ENCODE results near the gene FIP1L1. TPM values are rescaled to one million over a fixed set of nuclear protein-coding genes. Genes with fewer than 3 reads are reported as not detected.
"Not testable (repeated sequence)": the region's sequence is repeated elsewhere in the genome, so short reads cannot be mapped to it uniquely, and the experiment has no call there.

FIP1L1 gene
- total RNA-seq, 1 donor from 2014 or later = 27.1 TPM

DNA sequence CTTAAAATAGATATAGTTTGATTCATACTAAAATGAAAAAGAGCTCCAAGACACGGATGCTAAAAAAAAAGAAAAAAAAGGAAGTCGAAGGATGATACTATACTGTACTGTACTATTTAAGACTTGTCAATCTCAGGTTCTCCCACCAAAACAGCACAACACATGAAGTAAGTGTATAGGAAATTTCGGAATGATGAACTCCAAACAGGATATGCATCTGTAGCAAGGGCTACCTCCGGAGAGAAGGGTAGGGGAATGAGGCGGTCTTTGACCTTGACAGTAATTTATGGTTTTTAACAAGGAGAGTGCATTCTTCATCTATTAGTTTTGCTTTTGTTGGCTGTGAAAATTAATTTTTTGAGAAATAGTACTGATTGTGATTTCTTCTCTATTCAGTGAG is 541 bp upstream of the FIP1L1 start:
- ATAC-seq = no peak

DNA sequence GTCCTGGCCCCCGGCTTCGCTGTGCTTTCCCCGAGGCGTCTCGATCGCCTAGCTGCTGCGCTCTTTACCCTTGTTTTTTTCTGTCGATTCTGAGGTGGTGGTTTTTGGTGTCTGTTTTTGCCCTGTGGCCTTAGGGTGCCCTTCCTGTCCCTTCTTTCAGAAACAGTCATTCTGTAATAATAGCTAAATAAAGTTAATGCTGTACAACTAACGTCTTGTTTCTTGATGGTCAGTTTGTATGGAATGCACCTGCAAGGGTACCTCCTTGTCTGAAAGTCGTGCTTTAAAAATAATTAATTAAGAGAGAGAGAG is 686 bp downstream of the FIP1L1 start:
- ATAC-seq = no peak

DNA sequence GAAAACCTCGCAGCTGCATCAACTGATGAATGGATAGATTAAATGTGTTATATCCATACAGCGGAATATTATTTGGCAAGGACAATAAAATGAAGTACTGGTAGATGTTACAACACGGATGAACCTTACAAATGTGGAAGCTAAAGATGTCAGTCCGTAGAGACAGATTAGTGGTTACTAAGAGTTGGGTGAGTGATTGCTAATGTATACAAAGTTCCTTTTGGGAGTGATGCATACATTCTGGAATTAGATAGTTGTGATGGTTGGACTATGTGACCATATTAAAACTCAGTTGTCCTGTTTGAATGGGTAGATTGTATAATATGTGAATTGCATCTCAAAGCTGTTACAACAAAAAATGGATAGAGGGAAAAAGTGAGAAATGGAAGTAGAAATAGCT is 2.8 kb downstream of the FIP1L1 start:
- ATAC-seq = no peak

DNA sequence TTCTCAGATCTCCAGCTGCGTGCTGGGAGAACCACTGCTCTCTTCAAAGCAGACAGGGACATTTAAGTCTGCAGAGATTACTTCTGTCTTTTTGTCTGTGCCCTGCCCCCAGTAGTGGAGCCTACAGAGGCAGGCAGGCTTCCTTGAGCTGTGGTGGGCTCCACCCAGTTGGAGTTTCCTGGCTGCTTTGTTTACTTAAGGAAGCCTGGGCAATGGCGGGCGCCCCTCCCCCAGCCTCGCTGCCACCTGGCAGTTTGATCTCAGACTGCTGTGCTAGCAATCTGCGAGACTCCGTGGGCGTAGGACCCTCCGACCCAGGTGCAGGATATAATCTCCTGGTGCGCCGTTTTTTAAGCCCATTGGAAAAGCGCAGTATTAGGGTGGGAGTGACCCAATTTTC is 32.0 kb downstream of the FIP1L1 start:
- not testable (repeated sequence) for ATAC-seq

DNA sequence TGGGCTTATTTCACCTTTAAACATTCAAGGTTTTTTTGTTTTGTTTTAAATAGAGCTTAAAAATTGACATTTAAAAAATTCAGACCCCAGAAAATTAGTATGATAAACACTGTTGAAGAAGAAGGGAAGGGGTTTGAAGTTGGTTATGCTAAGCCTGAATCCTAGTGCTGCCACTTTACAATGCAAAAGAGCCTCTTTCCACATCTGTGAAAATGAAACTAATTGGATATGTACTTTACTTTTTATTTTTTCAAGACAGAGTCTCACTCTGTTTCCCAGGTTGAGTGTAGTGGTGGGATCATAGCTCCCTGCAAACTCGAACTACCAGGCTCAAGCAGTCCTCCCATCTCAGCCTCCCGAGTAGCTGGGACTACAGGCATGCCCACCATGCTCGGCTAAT is 41.8 kb downstream of the FIP1L1 start:
- no peak for ATAC-seq

DNA sequence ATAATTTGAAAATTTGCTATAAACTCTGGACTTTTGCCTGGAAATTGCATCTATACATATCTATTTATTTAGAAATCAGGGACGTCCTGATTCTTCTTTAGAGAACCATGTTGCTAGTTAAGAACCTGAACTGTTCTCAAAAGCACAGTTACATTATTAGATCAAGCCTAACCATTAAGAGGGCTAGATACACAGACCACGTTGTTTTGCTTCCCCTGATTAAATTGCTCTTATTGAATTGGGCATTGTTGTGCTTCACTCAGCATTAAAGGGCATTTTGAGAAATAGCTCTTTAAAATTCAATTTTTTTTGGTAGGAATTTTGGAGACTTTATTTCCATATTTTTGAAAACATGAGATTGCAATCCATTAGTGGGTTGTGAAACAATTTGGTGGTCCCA is 44.4 kb downstream of the FIP1L1 start:
- ATAC-seq = no peak

- no peak for ATAC-seq
Measured at GRCh38 chr4:53422367-53422766, 44.9 kb downstream of the FIP1L1 start.

GRCh38 chr4:53424280-53424679 is 46.8 kb downstream of the FIP1L1 start:
- ATAC-seq = no peak

- no peak for ATAC-seq
Measured at GRCh38 chr4:53427366-53427765, 49.9 kb downstream of the FIP1L1 start.

- no peak for ATAC-seq
Measured at GRCh38 chr4:53431052-53431451, 53.6 kb downstream of the FIP1L1 start.

GRCh38 chr4:53432528-53433424 is 55.3 kb downstream of the FIP1L1 start:
- ATAC-seq = no peak

DNA sequence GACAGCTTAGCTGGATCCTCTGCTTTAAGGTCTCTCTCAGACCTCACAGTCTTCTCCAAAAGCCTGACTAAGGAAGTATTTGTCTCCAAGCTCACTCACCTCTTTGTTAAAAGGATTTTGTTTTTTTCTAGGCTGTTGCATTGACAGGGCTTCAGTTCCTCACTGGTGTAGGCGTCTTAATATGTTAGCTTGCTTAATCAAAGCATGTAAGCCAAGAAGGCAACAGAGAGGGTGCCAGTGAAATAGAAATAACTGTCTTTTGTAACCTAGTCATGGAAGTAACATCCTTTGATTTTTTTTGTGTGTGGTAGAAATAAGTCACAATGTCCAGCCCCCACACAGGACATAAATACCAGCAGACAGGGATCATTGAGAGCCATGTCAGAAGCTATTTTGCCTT is 58.8 kb downstream of the FIP1L1 start:
- ATAC-seq = no peak

GRCh38 chr4:53441564-53441963 is 64.1 kb downstream of the FIP1L1 start:
- ATAC-seq = no peak

GRCh38 chr4:53444954-53445353 is 67.5 kb downstream of the FIP1L1 start:
- no peak for ATAC-seq

- ATAC-seq = no peak
Measured at GRCh38 chr4:53450773-53451172, 73.3 kb downstream of the FIP1L1 start.

GRCh38 chr4:53453385-53453784 is 75.9 kb downstream of the FIP1L1 start:
- ATAC-seq = no peak

- no peak for ATAC-seq
Measured at GRCh38 chr4:53455766-53456165, 78.3 kb downstream of the FIP1L1 start.

- no peak for ATAC-seq
Measured at GRCh38 chr4:53456178-53456577, 78.7 kb downstream of the FIP1L1 start.

- ATAC-seq = peak; percentile 18
Measured at GRCh38 chr4:53459548-53459947, 82.1 kb downstream of the FIP1L1 start.

DNA sequence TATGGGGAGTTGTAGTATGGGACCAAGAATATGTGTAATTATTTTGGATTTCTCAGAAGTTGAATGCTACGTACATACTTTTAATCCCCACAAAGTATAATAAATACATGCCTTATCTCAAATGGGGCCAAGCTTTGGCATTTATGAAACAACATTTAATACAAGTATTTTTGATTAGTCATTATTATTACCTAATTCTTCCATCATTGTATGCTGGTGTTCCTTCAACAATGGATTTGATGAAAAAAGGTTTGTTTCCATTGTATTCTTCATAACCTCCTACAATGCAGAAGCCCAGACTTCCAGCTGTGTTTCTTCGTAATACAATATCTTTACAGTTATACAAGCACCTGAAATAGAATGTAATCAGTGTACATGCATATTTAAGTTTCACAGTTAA is 83.8 kb downstream of the FIP1L1 start:
- no peak for ATAC-seq

DNA sequence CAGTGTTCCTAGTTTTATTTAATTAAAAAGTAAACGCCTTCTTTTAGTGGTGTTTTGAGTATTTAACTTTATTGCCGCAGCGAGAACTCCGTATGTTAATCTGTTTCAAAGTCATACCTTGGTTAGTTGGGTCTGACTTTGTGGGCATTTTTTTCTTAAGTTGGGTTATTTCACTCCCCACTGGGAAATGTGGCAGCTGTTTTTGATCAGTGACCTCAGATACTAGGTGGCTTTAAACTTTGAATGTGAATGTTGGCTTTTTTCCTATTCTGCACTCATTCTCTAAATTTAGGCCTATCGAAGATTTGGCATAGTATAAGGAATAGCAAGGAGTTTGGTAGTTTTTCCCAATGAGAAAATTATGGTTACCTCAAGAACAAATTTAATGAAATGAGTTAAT is 85.9 kb downstream of the FIP1L1 start:
- no peak for ATAC-seq

DNA sequence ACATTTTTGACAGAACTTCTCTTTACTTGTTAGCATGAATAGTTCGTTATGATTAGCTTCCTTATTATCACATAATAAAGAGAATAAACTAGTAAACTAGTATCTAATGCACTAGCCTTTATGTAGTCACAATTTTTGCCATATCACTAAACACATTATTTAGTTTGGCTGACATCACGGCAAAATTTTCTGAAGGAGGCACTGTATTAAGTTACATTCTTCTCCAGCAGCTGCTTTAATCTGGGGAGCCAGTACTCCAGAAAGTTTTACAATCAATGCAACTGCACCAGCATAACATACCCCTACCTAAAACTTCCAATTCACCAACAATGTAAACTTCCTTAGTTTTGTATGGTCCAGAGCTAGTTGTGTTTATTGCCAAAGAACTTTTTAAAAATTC is 87.8 kb downstream of the FIP1L1 start:
- ATAC-seq = no peak

DNA sequence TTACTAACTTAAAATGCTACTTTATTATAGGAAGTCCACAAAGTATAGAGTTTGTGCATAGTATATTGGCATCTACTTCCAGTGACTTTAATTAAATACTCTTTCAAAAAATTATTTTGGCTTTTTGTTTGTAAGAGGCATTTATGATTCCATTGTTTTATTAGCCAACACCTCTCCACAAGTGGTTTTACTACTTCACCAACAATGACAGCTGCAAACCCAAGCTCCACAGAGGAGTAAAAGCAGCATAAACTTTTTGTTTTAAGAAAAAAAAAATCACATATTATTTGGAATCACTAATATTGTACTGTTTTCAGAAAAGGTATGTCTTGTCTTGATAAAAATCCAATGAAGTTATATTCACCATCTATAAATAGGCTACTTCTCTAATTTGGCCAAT is 88.5 kb downstream of the FIP1L1 start:
- ATAC-seq = no peak

GRCh38 chr4:53466576-53466975 is 89.1 kb downstream of the FIP1L1 start:
- ATAC-seq = not testable (repeated sequence)

Measured in esophagus mucosa (tissue), 1 donor.